A549 treated with dexamethasone at 1 μM for 4 hours (cell line): Measurements from ENCODE around the gene CCPG1. TPM values are rescaled to one million over a fixed set of nuclear protein-coding genes. Genes with fewer than 3 reads are reported as not detected.

Experiments
- total RNA-seq: library from RNA; stranded (reverse); fragments of 200-300 nt; extraction: Qiagen RNA extraction; gene quantifications from 5 replicates; pipeline ENCODE4 v1.2.3, GENCODE V29; 2022

The CCPG1 gene
- total RNA-seq: 31.5 to 47.1 TPM (median 39.4 TPM) in 5 replicates

GRCh38 chr15:55408012-55408928 lies at the start of gene CCPG1, which contains the start of gene PIERCE2:
TSS of gene CCPG1 (minus strand) at chr15:55408359. CDS start at chr15:55389424, 18,935 bp downstream.
TSS of gene PIERCE2 (plus strand) at chr15:55408495. CDS start at chr15:55408769, 274 bp downstream.

GRCh38 chr15:55318588-55319494 lies 89.3 kb downstream of the CCPG1 start, which contains the start of the genes PIGB and PIGBOS1:
TSS of gene PIGB (plus strand) at chr15:55319222. CDS start at chr15:55319251, 29 bp downstream.
TSS of gene PIGBOS1 (minus strand) at chr15:55319123. CDS start at chr15:55317792, 1,331 bp downstream.

Other genes with a start within 250 kb of the CCPG1 start
- gene RSL24D1, start 211.4 kb downstream of the CCPG1 start, total RNA-seq: 90.1 to 107 TPM (median 100 TPM) in 5 replicates
- 9.8 to 12.2 TPM (median 11.4 TPM) in 5 replicates for gene RAB27A, start 118.5 kb downstream of the CCPG1 start, total RNA-seq
- 19.6 to 33.2 TPM (median 22.6 TPM) in 5 replicates for gene PIGBOS1, start 89.2 kb downstream of the CCPG1 start, total RNA-seq
- gene PIGB, start 89.1 kb downstream of the CCPG1 start, total RNA-seq: 12.2 to 15.2 TPM (median 13.9 TPM) in 5 replicates
- gene PIERCE2, start 136 bp upstream of the CCPG1 start, total RNA-seq: 3.8 to 4.8 TPM (median 4.3 TPM) in 5 replicates
- gene DNAAF4, start 99.9 kb upstream of the CCPG1 start, total RNA-seq: 8.0 to 9.8 TPM (median 8.8 TPM) in 5 replicates
- gene PYGO1, start 180.0 kb upstream of the CCPG1 start, total RNA-seq: 6.5 to 9.7 TPM (median 8.2 TPM) in 5 replicates